Thyroid gland (tissue), 4 donors: ENCODE measurements around the gene ME3.

Experiments used
- POLR2A ChIP-seq, 2 donors: fragments of 450-650 bp; IDR thresholded peaks; one replicate each; pipeline ENCODE4 v1.6.1; 2017; ENCODE audit warnings: antibody characterized with exemption in 2 of 2, mild to moderate bottlenecking in 2 of 2, moderate library complexity in 1 of 2
- TF ChIP-seq, protein P1 (sequence below), 6 experiments: fragments of 200-600 bp in 3 of 6; fragments of 450-650 bp in 3 of 6; sonication (generic) in 3 of 6; IDR thresholded peaks; one replicate each; pipeline ENCODE4 v1.5.1; 2016 to 2019; ENCODE audit warnings: antibody characterized with exemption in 6 of 6, mild to moderate bottlenecking in 2 of 6, inconsistent platforms in 1 of 6, moderate library complexity in 1 of 6

DNA sequence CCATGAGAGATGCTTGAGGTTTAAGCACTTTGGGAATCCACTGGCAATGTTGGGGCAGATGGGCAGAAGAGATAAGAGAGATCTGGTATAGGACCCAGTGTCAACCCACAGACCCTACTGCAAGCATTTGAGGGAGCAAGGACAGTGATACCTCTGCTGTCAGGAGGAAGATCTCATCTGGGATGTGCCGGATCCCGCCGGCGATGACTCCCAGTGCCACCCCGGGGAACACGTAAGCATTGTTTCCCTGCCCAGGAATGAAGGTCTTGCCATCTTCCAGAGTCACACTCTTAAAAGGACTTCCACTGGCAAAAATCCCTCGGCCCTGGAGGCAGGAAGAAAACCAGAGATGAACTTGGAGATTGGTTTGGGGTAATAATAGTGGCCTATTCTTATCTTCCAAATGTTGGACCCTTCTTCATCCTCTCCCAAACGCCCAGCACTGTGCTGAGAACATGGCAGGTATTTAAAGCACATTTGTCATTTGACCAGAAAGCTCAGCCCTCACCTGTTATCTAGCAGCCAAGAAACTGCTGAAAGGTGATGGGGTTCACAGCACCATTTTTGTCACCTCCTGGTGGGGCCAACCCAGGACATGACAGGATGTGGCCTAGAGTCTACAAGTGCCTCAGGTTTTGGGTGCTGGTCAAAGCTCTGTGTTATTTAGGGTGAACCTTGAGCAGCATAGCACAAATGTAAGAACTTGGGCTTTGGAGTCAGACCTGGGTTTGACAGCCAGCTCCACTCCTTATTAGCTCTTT is 226.1 kb downstream of the ME3 start:
- TF ChIP-seq, protein P1, sequence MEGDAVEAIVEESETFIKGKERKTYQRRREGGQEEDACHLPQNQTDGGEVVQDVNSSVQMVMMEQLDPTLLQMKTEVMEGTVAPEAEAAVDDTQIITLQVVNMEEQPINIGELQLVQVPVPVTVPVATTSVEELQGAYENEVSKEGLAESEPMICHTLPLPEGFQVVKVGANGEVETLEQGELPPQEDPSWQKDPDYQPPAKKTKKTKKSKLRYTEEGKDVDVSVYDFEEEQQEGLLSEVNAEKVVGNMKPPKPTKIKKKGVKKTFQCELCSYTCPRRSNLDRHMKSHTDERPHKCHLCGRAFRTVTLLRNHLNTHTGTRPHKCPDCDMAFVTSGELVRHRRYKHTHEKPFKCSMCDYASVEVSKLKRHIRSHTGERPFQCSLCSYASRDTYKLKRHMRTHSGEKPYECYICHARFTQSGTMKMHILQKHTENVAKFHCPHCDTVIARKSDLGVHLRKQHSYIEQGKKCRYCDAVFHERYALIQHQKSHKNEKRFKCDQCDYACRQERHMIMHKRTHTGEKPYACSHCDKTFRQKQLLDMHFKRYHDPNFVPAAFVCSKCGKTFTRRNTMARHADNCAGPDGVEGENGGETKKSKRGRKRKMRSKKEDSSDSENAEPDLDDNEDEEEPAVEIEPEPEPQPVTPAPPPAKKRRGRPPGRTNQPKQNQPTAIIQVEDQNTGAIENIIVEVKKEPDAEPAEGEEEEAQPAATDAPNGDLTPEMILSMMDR (IDR thresholded peaks at IDR 0.05) = no peak
- no peak for TF ChIP-seq POLR2A (IDR thresholded peaks at IDR 0.05)
